Skin epidermis (tissue), 12 donors: ENCODE results near the gene TTR.

Experiments used
- H3K27ac ChIP-seq, 21 experiments: fragments of 200-600 bp; sonication (generic) in 11 of 21; one replicate each; pipeline ENCODE4 v1.5.0; 2020; ENCODE audit warnings: mild to moderate bottlenecking in 3 of 21, inconsistent platforms in 2 of 21, moderate library complexity in 2 of 21
- H3K4me3 ChIP-seq, 7 experiments: fragments of 200-600 bp; sonication (generic) in 2 of 7; one replicate each; pipeline ENCODE4 v1.5.0; 2020; ENCODE audit warnings: inconsistent platforms in 2 of 7, mild to moderate bottlenecking in 2 of 7, moderate library complexity in 1 of 7

TTR gene

DNA sequence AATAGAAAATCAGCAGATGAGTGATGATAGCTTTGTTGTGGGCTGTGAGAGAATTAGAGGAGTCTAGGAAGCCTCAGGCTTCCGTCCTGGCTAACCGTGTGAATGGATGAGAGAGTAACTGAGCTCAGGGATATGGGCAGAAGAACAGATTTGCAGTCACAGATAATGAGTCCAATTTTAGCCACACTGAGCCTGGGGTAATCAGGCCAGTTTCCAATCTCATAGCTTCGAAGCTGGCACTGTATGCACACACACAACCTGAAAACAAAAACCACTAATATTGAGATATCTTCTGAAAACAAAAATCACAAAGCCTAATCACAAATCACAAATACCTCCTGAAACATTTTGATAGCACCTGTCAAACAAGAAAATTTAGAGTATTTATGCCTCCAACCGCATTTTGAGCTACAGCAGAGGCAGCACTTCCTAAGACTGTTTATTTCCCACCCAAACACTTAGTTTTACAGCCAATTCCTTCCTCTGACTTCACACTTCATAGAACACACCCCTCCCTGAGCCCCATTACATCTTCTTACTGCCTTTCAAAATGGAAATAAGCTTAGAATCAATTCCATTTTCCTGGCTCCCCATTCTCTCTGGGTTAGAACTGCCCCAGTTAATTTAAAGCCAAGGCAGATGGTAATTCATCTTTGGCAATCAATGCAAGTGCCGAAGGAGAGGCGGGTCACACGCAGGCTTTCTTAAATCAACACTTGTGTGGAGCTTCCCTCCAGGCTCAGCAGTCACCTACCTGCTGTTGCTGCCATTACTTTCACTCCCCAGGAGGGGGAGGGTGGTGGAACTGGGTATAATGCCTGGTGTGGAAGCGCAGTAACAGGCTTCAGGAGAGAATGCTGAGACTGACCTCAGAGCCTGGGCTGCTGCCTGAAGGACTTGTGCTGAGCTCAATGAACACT, 18.9 kb downstream of the TTR start:
- no peak overlapping the region for H3K4me3 ChIP-seq
- H3K27ac ChIP-seq, result no peak overlapping the region

DNA sequence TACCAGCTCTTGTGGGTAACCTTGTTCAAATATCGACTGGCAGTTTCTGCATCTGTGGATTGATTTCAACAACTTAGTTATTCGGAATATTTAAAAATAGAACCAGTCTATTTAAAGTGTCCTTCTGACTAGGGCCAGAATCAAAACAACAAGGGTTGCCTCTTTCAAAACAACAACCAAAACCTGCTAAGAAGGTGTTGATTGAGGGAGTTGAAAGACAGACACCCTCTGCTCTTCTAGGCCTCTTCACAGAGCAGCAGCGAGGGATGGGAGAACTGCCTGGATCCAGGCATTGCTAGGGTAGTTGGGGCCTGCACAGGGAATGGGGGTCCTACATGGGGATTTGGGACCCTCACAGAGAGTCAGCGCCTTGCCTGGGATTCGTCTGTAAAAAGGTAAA, 19.8 kb downstream of the TTR start:
- H3K27ac ChIP-seq, result no peak overlapping the region
- H3K4me3 ChIP-seq, result no peak overlapping the region

DNA sequence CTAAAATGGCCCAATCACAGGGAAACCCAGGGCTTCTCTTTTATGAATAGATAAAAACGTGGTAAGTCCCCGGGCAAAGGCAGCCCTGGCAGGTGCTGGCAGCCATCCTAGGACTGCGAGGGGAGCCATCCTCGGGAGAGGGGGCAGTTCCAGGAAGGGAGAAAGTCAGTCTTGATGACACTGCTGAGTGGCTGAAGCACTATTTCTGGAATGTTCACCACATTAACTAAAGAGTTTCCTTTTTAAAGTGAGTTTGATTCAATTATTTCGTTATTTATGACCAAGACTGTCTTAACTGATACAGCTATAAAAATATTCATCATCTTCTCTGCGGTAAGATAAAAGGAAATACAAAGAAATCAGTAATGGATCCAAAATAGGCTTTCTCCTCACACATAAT, 20.4 kb downstream of the TTR start:
- no peak overlapping the region for H3K27ac ChIP-seq
- no peak overlapping the region for H3K4me3 ChIP-seq

DNA sequence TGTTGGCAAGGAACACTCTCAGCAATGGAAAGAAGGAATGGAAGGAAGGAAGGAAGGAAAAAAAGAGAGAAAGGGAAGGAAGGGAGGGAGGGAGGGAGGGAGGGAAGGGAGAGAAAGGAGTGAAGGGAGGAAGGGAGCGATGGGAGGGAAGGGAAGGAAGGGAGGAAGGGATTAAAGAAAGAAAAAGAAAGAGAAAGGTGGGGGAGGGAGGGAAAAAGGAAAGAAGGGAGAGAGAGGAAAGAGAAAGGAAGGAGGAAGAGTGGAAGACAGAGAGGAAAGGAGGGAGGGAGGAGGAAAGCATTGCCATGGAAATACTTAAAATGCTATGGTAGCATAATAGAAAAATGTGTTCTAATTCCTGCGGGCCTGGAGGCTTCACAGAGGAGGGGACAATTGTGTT, 22.4 kb downstream of the TTR start:
- H3K27ac ChIP-seq, result no peak overlapping the region

DNA sequence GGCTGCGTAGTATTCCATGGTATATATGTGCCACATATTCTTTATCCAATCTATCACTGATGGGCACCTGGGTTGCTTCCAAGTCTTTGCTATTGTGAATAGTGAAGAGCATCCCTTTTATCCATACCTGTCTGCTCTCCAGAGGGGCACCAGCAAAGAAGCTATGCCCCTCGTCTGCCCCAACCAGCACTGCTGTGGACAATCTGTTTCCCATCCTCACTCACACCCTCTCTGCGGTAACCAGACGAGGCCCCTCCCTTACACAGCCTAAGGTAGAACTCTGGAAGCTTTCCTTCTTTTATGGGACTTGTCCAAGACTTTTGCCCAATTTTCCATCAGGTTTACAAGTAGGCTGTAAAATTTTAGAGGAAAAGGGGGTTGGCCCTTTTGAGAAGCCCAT, 24.9 kb downstream of the TTR start:
- no peak overlapping the region for H3K27ac ChIP-seq
- no peak overlapping the region for H3K4me3 ChIP-seq

More for the DNA sequence above, 22.4 kb downstream of the TTR start:
- H3K4me3 ChIP-seq, result no peak overlapping the region

DNA sequence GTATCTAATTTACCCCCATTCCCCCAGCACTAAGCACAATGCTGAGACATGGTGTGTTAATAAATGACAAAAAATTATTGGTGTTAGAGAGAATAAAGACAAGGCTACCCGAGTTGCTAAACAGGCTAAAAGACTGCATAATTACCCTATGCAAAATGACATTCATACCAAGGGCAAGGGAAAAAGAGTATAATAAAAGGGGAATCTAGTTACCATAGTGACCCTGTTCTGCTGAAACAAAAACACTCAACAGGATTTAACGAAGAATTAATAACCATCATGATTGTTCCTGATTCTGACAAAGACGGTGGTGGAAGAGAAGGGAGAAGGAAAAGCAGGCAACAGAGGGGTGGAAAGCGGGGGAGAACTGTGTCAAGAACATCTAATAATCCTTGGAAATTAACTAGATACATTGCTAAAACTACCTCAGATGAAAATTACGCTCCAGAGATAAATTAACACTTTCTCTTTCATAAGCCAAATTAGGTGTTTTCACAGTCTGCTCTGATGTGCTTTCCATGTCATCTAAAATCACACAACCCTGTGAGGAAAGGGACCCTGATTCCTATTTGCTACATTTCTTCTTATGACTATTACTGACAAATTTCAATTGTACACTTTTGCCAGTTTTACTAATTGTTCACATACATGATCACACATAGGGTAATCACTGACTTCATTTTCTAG, 25.5 kb downstream of the TTR start:
- no peak overlapping the region for H3K27ac ChIP-seq
- H3K4me3 ChIP-seq, result no peak overlapping the region

DNA sequence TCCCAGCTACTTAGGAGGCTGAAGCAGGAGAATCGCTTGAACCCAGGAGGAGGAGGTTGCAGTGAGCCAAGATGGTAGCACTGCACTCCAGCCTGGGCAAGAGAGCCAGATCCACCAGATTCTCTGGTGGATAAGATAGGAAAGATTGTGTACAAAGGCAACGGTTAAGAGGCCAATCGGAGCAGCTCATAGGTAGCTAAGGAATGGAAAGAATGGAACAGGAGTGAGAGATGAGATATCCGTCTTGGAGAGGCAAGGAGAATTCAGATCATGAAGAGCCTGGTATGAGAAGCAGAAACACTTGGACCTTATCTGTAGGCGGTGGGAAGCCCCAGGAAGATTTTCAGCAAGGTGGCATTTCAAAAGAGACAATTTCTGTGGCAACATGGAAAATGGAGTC, 27.1 kb downstream of the TTR start:
- Histone ChIP-seq H3K27ac (no peak overlapping the region), H3K4me3 (no peak overlapping the region)

DNA sequence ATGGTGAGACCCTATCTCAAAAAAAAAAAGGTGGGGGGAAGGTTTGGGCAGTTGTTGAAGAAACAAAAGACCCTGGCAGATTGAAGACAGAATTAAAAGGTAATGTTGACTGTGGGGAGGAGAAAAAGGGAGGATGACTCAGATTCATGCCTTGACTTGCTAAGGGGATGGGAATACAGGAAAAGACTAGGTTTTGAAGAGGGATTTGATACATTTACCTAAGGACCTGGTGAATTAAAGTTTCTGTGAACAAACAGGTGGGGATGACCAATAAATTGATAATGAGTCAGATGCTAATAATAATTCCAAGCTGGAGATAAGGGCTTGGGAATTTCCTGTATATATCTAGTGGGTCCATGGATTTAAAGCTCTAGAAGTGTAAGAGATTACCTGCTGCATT, 27.6 kb downstream of the TTR start:
- Histone ChIP-seq H3K27ac (no peak overlapping the region), H3K4me3 (no peak overlapping the region)

DNA sequence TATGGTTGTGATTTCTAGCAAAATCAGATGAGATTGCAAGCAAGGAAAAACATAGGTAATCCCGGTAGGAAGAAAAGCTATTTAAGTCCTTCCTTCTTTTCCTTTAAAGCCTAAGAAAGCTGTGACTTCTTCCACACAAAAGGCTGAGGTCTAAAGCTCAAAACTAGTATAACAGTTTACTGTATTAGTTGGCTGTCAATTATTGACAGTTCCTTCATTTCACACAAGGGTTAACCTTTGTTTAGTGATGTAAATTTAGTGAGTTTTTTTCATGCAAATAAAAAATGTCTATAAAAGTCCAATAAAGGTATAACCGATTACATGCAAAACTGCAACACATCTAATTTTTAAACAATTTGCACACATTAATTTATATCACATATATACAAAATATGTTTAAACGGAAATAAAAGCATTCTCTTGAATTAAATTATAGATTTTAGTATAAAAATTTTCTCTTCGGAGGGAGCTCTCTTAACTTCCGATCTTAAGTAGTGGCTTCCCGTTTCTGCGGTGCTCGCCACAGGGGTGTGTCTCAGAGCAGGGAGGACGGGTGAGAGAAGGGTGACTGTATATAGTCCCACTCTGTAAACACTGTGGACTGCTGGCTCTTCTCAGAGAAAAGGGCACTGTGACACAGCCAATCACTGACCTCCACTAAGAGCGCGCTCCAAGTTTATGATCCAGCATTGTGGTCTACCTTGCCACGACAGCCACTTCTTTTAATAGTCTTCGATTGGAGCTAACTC, 33.4 kb downstream of the TTR start:
- no peak overlapping the region for H3K27ac ChIP-seq
- H3K4me3 ChIP-seq, result no peak overlapping the region

DNA sequence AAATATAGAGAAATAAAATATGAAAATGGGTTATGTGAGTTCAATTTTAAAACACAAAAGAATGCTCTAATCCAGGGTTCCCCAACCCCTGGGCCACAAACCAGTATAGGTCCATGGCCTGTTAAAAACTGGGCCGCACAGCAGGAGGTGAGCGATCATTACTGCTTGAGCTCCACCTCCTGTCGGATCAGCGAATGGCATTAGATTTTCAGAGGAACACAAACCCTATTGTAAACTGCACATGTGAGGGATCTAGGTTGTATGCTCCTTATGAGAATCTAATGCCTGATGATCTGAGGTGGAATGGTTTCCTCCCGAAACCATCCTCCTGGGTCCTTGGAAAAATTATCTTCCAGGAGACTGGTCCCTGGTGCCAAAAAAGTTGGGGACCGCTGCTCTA, 34.7 kb downstream of the TTR start:
- H3K4me3 ChIP-seq, result no peak overlapping the region
- no peak overlapping the region for H3K27ac ChIP-seq

DNA sequence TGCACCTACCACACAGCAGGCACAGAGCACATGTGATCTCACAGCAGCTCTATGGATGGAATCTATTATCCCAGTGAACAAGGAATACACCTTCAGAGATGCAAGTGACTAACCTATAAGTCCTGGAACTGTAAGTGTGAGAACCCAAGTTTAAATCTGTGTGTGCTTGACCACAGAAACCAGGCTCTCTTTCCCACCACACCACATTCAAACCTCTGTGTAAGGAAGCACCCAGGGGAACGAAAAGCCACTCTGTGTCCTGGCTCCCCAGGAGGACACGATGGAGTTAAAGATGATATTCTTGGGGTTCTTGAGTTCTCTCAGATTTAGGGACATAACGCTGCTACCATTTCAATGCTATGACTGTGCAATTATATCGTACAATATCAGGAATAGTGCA, 38.9 kb downstream of the TTR start:
- no peak overlapping the region for H3K27ac ChIP-seq
- H3K4me3 ChIP-seq, result no peak overlapping the region

DNA sequence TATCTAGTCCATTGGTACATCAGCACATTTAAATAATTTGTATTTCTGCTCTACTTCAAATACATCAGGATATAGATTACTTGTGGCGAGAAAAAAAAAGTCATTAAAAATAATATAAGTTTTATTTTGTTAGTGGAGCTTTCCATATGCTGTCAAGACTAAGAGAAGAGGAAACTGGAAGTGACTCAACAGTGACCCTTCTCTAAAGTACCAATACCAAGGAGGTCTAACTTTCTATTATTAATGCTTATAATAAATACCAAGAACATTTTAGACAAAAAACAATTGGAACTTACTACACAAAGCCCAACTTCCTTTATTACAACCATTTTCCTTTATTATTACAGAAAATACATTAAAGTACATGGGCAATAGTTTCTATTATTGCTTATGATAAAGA, 39.8 kb downstream of the TTR start:
- Histone ChIP-seq H3K27ac (no peak overlapping the region), H3K4me3 (no peak overlapping the region)

DNA sequence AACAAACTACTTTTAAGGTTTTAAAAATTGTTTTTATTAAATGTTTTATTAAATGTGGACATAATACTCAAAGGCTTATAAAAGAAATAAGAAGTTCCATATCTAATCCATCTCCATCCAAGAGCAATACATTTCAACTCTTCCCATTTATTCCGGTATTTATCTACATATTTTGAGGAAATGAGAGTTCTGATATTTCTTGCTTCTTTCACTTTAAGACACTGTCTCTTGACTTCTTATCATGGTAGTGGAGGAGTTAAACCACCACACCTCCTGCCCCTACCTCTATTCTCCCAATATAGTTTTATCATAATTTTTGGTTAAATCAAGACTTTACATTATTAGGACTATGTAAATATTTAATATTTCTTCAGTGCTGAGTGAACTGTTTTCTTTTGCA, 40.7 kb downstream of the TTR start:
- Histone ChIP-seq H3K27ac (no peak overlapping the region), H3K4me3 (no peak overlapping the region)

DNA sequence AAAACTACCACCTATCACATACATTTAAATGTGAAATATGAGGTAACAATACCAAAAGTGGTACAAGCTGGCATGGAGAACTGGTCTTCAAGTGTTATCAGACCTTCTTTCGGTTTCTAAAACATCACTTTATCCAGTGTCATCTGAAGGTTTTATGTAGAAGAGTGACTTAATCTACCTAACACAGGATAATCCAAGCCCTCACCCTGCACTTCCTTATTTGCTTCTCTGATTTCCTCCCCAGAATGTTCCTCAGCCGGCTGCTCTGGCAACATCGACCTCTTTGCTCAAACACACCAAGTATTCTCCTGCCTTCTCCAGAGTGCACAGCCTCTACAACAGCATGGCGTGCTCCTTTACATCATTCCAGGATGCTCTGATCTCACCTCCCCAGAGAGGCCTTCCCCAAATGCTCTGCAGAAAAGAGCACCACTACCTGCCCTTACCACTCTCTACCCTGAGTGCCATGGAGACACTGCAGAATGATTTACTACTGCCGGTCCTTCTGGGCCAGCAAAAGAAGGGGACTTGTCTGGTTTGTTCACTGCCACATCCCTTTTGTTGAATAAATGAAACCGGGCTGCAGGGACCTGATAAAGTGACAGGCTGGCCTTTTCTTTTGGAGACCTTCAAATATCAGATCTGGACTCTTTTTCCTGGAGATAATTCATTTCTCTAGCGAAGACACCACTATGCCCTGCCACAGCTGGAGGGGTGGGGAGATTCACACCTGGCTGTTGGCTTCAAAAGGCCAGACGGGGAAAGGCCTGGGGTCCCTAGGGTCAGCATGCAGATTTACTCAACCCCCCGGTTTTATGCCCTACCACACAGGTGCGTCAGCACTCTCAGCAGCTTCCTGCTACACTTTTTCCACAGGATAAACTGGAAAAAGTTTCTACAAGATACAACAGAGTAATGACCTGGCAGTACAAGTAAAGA, 42.0 kb downstream of the TTR start:
- no peak overlapping the region for H3K27ac ChIP-seq
- no peak overlapping the region for H3K4me3 ChIP-seq

DNA sequence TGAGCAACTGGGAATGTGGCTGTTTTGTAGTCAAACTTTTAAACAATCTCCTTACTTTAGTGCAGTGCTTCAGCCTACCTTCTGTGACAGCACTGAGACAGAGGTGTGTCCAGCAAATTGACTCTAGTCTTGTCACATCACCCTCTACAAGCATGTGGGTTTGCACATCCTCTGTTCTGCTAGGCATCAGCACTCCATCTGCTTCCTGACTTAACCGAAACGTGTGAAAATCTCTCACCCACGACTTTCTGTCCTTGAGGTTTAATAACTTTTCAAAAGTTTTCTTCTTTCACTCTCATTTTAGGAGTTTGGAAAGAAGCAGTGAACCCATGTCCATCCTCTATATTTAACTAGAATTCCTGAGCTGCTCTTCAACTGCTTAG, 42.6 kb downstream of the TTR start:
- no peak overlapping the region for H3K4me3 ChIP-seq
- H3K27ac ChIP-seq, result no peak overlapping the region

DNA sequence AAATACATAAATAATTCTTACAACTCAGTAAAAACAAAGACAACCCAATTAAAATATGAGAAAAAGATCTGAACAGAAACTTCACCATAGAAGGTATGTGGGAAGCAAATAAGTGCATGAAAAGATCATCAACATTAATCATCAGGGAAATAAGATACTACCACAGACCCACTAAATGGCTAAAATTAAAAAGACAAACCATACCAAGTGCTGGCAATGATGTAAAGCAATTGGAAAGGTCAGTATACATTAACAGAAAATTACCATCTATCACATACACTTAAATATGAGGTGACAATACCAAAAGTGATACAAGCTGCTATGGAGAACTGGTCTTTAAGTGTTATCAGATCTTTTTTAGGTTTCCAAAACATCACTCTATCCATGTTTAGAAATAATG, 44.7 kb downstream of the TTR start:
- no peak overlapping the region for H3K4me3 ChIP-seq
- H3K27ac ChIP-seq, result no peak overlapping the region

DNA sequence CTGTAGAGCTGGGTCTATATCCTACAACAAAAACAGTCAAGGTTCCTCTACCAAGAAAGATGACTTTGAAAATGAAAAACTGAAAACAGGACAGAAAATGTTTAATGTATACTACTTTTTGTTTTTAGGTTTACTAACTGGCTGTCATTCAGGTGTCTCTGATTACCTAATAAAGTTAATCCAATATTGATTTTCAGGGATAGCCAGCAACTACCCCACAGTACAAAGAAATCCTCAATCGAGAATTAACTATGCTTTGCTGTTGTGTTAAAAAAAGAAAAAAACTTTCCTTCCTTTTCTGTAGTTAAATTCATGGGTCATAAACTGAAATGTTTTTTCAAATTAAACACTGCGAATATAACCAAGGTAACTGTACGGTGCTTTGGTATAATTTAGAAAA, 45.8 kb downstream of the TTR start:
- no peak overlapping the region for H3K4me3 ChIP-seq
- no peak overlapping the region for H3K27ac ChIP-seq

DNA sequence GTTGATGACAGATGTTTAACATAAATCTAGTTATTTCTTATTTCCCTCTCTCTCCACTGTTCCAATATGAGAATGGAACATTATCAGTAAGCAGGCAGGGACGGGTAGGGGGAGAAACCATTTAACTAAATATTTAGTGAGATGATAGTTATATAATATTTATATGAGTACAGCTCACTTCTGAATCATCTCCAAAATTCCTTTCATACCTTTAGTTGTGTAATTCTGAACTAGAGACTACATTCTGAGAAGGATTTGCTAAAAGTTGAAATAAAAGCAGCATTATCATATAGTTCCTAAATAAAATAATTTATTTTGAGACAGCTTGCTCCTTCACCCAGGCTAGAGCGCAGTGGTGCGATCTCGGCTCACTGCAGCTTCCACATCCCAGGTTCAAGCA, 51.3 kb downstream of the TTR start:
- Histone ChIP-seq H3K27ac (no peak overlapping the region), H3K4me3 (no peak overlapping the region)

DNA sequence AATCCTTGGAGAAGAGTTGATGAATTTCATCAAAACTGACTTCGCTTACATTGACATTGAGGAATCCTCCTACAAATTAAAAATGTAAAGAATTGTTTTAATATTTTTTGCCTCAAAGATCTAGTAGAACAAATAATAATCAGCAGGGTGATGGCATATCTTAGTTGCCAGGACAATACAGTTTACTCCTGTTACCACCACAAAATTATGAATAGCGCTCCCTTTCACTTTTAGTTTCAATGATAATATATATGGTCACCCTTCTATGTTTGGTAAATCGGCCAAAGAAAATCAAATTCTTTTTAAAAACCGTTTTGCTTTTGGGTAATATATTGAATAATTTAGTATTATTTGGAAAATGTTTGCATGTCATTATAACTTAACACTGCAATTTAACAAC, 53.7 kb downstream of the TTR start:
- Histone ChIP-seq H3K27ac (no peak overlapping the region), H3K4me3 (no peak overlapping the region)
